ENCODE data around the gene GOLGA8Q.
"Not testable (repeated sequence)": the region's sequence is repeated elsewhere in the genome, so short reads cannot be mapped to it uniquely, and the experiment has no call there.

GRCh38 chr15:30566949-30567348 lies 15.1 kb downstream of the GOLGA8Q start:
- not testable (repeated sequence) for TF ChIP-seq FOXP1 (CRISPR knock-in tag; IDR thresholded peaks at IDR 0.05; ENCODE audit: borderline replicate concordance); TEAD1 (CRISPR knock-in tag; IDR thresholded peaks at IDR 0.05); HMGXB4 (CRISPR knock-in tag; IDR thresholded peaks at IDR 0.05); CTCF (IDR thresholded peaks at IDR 0.05); NR3C1 (CRISPR knock-in tag; conservative IDR thresholded peaks at IDR 0.05; ENCODE audit: low read depth); USF2 (CRISPR knock-in tag; IDR thresholded peaks at IDR 0.05); AFF4 (CRISPR knock-in tag; IDR thresholded peaks at IDR 0.05; ENCODE audit: borderline replicate concordance); CREM (CRISPR knock-in tag; IDR thresholded peaks at IDR 0.05); ZNF138 (CRISPR knock-in tag; conservative IDR thresholded peaks at IDR 0.05); CBFB (CRISPR knock-in tag; IDR thresholded peaks at IDR 0.05; ENCODE audit: low read depth); NR1H2 (CRISPR knock-in tag; IDR thresholded peaks at IDR 0.05)

Measured in WTC11 (cell line).